Natural killer cell (primary cell): ENCODE measurements around the gene BRPF3. TPM values are rescaled to one million over a fixed set of nuclear protein-coding genes. Genes with fewer than 3 reads are reported as not detected.
A peak's percentile ranks its signal among the peaks of the same experiment; 100 is the strongest.

Source experiments
- ATAC-seq, 3 donors: fragments of 150-1000 bp in 2 of 3; fragments of 200-7000 bp in 1 of 3; cut with Tn5 transposase; 1 replicate in 1 of 3; 2 replicates in 2 of 3; pipeline ENCODE4 v1.10.0; 2021; ENCODE audit warnings: mild to moderate bottlenecking in 2 of 3, moderate library complexity in 2 of 3
- DNase-seq, 2 donors: peaks; one replicate each; pipeline versions ENCODE4 v3.0.0 to v3.0.0-alpha.2; 2013 to 2021; ENCODE audit warnings: mixed read lengths in 1 of 2
- H3K27ac ChIP-seq: one replicate; pipeline ENCODE4 v1.5.1; 2013; ENCODE audit warnings: mild to moderate bottlenecking, low read length
- H3K27me3 ChIP-seq: one replicate; pipeline ENCODE4 v1.6.1; 2013; ENCODE audit warnings: low read length; ENCODE audit not compliant: control insufficient read depth, insufficient read depth
- H3K36me3 ChIP-seq: one replicate; pipeline ENCODE4 v1.6.1; 2013; ENCODE audit warnings: low read length; ENCODE audit not compliant: control insufficient read depth, insufficient read depth
- H3K4me1 ChIP-seq: one replicate; pipeline ENCODE4 v1.6.1; 2013; ENCODE audit warnings: low read length; ENCODE audit not compliant: control insufficient read depth, insufficient read depth
- H3K4me3 ChIP-seq: one replicate; pipeline ENCODE4 v1.5.1; 2013; ENCODE audit warnings: low read length
- H3K9me3 ChIP-seq: one replicate; pipeline ENCODE4 v1.6.1; 2013; ENCODE audit warnings: low read length; ENCODE audit not compliant: control insufficient read depth, insufficient read depth
- H3K27ac Mint-ChIP-seq, 2 donors: one replicate each; pipeline ENCODE4 v1.8.0; 2022; ENCODE audit warnings: mild to moderate bottlenecking in 2 of 2, mixed read lengths in 2 of 2, moderate library complexity in 1 of 2
- H3K27me3 Mint-ChIP-seq, 2 donors: one replicate each; pipeline ENCODE4 v1.8.0; 2022; ENCODE audit warnings: low read depth in 2 of 2, mixed read lengths in 2 of 2
- H3K36me3 Mint-ChIP-seq: one replicate; pipeline ENCODE4 v1.8.0; 2022; ENCODE audit warnings: mixed read lengths
- H3K4me1 Mint-ChIP-seq, 2 donors: one replicate each; pipeline ENCODE4 v1.8.0; 2022; ENCODE audit warnings: mixed read lengths in 2 of 2
- H3K4me3 Mint-ChIP-seq: one replicate; pipeline ENCODE4 v1.8.0; 2022; ENCODE audit warnings: mild to moderate bottlenecking, moderate library complexity, mixed read lengths
- H3K9me3 Mint-ChIP-seq, 2 donors: one replicate each; pipeline ENCODE4 v1.8.0; 2022; ENCODE audit warnings: mixed read lengths in 2 of 2
- WGBS: methylation state at CpG from one replicate; pipeline ENCODE4 v1.1.7; 2013; ENCODE audit warnings: missing lambda C conversion rate; ENCODE audit not compliant: insufficient coverage; 5-methylcytosine and 5-hydroxymethylcytosine counted together
- intact Hi-C: fragments of 100-400 bp; cut with micrococcal nuclease; formaldehyde crosslinking; loops from one replicate; pipeline ENCODE4 v1.14.2; 2022
- total RNA-seq, 4 donors: library from RNA; stranded (reverse); fragments of 120-200 nt in 1 of 4; gene quantifications; one replicate each; pipeline versions ENCODE4 v1.2.3 to v1.2.4, GENCODE V29; 2013 to 2022
- TF ChIP-seq, protein P1 (sequence below): fragments of 200-600 bp; IDR thresholded peaks from one replicate; pipeline ENCODE4 v1.8.0; 2022; ENCODE audit warnings: antibody characterized with exemption

Gene BRPF3
- total RNA-seq, 3 donors from 2014 or later (not counting 1 experiment from before 2014, with no cell fraction given) = 46.0 to 58.5 (median 57.4) TPM

GRCh38 chr6:36269834-36270705 lies 73.5 kb downstream of the BRPF3 start, which contains the start of gene PNPLA1:
Gene PNPLA1 (plus strand): TSS chr6:36270060. CDS start chr6:36270460, 400 bp downstream.
- Mint-ChIP-seq H3K4me3 (no peak within 1 kb of the TSS), H3K4me1 (no peaks in the 10 kb centered on the region), H3K27me3 (peaks cover 13 to 17% of the 10 kb centered on the region in 2 donors), H3K36me3 (peaks cover 6% of the 10 kb centered on the region), H3K9me3 (peaks cover 0 to 4% of the 10 kb centered on the region in 2 donors), H3K27ac (no peak within 1 kb of the TSS)
- peaks cover 4% of the 10 kb centered on the region for H3K9me3 ChIP-seq
- H3K27me3 ChIP-seq = no peaks in the 10 kb centered on the region
- DNase-seq = no peak
- ATAC-seq = peak in 1 of 3 donors; percentile 67
- no peaks in the 10 kb centered on the region for H3K36me3 ChIP-seq
- no peak within 1 kb of the TSS for H3K4me3 ChIP-seq
- TF ChIP-seq, protein P1, sequence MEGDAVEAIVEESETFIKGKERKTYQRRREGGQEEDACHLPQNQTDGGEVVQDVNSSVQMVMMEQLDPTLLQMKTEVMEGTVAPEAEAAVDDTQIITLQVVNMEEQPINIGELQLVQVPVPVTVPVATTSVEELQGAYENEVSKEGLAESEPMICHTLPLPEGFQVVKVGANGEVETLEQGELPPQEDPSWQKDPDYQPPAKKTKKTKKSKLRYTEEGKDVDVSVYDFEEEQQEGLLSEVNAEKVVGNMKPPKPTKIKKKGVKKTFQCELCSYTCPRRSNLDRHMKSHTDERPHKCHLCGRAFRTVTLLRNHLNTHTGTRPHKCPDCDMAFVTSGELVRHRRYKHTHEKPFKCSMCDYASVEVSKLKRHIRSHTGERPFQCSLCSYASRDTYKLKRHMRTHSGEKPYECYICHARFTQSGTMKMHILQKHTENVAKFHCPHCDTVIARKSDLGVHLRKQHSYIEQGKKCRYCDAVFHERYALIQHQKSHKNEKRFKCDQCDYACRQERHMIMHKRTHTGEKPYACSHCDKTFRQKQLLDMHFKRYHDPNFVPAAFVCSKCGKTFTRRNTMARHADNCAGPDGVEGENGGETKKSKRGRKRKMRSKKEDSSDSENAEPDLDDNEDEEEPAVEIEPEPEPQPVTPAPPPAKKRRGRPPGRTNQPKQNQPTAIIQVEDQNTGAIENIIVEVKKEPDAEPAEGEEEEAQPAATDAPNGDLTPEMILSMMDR = no peak
- no peaks in the 10 kb centered on the region for H3K4me1 ChIP-seq
- intact Hi-C loops = no loop called here
- WGBS = 86% methylated on average over 31 of the region's 32 CpGs
- no peak within 1 kb of the TSS for H3K27ac ChIP-seq

GRCh38 chr6:36272234-36272633 lies 75.7 kb downstream of the BRPF3 start:
- Histone ChIP-seq H3K4me1 (no peaks in the 10 kb centered on the region), H3K9me3 (no peaks in the 10 kb centered on the region), H3K27ac (no peak overlapping the region), H3K27me3 (no peaks in the 10 kb centered on the region), H3K4me3 (no peak overlapping the region), H3K36me3 (no peaks in the 10 kb centered on the region)
- TF ChIP-seq, protein P1 = no peak
- H3K27me3 Mint-ChIP-seq = peaks cover 16 to 17% of the 10 kb centered on the region in 2 donors
- no peaks in the 10 kb centered on the region for H3K4me1 Mint-ChIP-seq
- intact Hi-C loops = no loop called here
- ATAC-seq (no peak), DNase-seq (no peak)
- H3K36me3 Mint-ChIP-seq = no peaks in the 10 kb centered on the region
- no peak overlapping the region for H3K4me3 Mint-ChIP-seq
- 88% methylated on average over 8 of the region's 8 CpGs for WGBS
- H3K27ac Mint-ChIP-seq = no peak overlapping the region
- no peaks in the 10 kb centered on the region for H3K9me3 Mint-ChIP-seq

- H3K4me3 Mint-ChIP-seq = no peak overlapping the region
- no peaks in the 10 kb centered on the region for H3K9me3 Mint-ChIP-seq
- ATAC-seq (no peak), DNase-seq (no peak)
- Histone ChIP-seq H3K27ac (no peak overlapping the region), H3K36me3 (no peaks in the 10 kb centered on the region), H3K27me3 (no peaks in the 10 kb centered on the region), H3K9me3 (no peaks in the 10 kb centered on the region), H3K4me1 (no peaks in the 10 kb centered on the region), H3K4me3 (no peak overlapping the region)
- TF ChIP-seq, protein P1 = no peak
- H3K27me3 Mint-ChIP-seq = peaks cover 16 to 20% of the 10 kb centered on the region in 2 donors
- no peaks in the 10 kb centered on the region for H3K36me3 Mint-ChIP-seq
- no peak overlapping the region for H3K27ac Mint-ChIP-seq
- WGBS = 94% methylated on average over 2 of the region's 5 CpGs
- intact Hi-C loops = no loop called here
- H3K4me1 Mint-ChIP-seq = no peaks in the 10 kb centered on the region
These were observed 76.5 kb downstream of the BRPF3 start for GRCh38 chr6:36273067-36273466.
